SK-N-SH (cell line): ENCODE data around the gene OPN1LW.

ENCODE experiments used
- EP300 ChIP-seq, 2 experiments: IDR thresholded peaks; 2 replicates each; pipeline versions ENCODE4 v1.4.0 to v1.6.1; 2012; ENCODE audit warnings: borderline replicate concordance in 1 of 2, low read depth in 1 of 2, low read length in 1 of 2
- EZH2phosphoT487 ChIP-seq: fragments of 200-600 bp; sonication (generic); IDR thresholded peaks from 2 replicates; pipeline ENCODE4 v1.6.1; 2017; ENCODE audit warnings: low read depth, mixed run types, mild to moderate bottlenecking, antibody characterized with exemption, moderate library complexity, borderline replicate concordance
- GABPA ChIP-seq: IDR thresholded peaks from 2 replicates; pipeline ENCODE4 v1.4.0; 2012; ENCODE audit warnings: low read depth, mild to moderate bottlenecking
- NRF1 ChIP-seq: IDR thresholded peaks from 2 replicates; pipeline ENCODE4 v1.6.1; 2012; ENCODE audit warnings: low read depth, mild to moderate bottlenecking, low read length
- POLR2AphosphoS5 ChIP-seq: IDR thresholded peaks from 2 replicates; pipeline ENCODE4 v1.6.1; 2012; ENCODE audit warnings: low read depth, low read length
- RFX5 ChIP-seq: IDR thresholded peaks from 2 replicates; pipeline ENCODE4 v1.6.1; 2012; ENCODE audit warnings: mild to moderate bottlenecking, improper control_type of control experiment, low read length
- RXRA ChIP-seq: IDR thresholded peaks from 2 replicates; pipeline ENCODE4 v1.4.0; 2012; ENCODE audit warnings: low read depth, mild to moderate bottlenecking, borderline replicate concordance
- SMC3 ChIP-seq: IDR thresholded peaks from 2 replicates; pipeline ENCODE4 v1.6.1; 2012; ENCODE audit warnings: low read depth, low read length, improper control_type of control experiment
- YY1 ChIP-seq: IDR thresholded peaks from 2 replicates; pipeline ENCODE4 v1.4.0; 2012; ENCODE audit warnings: low read depth, mild to moderate bottlenecking
- TF ChIP-seq, protein P1 (sequence below): fragments of 200-600 bp; sonication (generic); IDR thresholded peaks from 2 replicates; pipeline ENCODE4 v1.6.1; 2017; ENCODE audit warnings: antibody characterized with exemption, mild to moderate bottlenecking, moderate library complexity
- TF ChIP-seq, protein P2 (sequence below): IDR thresholded peaks from 2 replicates; pipeline ENCODE4 v1.6.1; 2012; ENCODE audit warnings: mild to moderate bottlenecking, low read depth, low read length, moderate library complexity
- TF ChIP-seq, protein P3 (sequence below): IDR thresholded peaks from 2 replicates; pipeline ENCODE4; 2012
- TF ChIP-seq, protein P4 (sequence below): IDR thresholded peaks from 2 replicates; pipeline ENCODE4 v1.4.0; 2012; ENCODE audit warnings: low read depth

DNA sequence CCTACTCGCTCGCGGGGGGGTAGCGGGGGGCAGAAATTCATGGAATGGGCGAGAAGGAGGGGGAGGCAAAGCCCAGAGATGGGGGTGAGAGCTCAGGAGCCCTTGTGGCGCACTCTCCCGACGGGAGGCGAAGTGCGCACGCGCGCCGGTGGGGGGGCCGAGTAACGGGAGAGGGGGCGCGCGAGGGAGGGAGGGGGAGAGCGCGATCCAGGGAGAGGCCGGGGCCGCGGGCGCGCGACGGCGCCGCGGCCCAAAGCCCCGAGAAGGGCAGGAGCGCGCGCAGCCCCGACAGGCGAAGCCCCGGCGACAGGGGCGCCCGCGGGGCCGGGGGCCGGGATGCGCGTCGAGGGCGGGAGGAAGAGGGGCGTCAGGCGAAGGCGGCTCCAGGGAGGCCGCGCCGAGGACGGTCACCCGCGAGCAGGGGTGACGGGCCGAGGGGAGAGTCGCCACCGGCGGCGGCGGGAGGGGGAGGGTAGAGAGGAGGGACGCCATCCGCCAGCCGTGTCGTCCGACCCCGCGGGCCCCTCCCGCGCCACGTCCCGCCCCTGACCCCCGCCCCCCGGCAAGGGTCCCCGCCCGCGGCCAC is 46.9 kb upstream of the OPN1LW start:
- no peak for TF ChIP-seq RFX5
- TF ChIP-seq, protein P1, sequence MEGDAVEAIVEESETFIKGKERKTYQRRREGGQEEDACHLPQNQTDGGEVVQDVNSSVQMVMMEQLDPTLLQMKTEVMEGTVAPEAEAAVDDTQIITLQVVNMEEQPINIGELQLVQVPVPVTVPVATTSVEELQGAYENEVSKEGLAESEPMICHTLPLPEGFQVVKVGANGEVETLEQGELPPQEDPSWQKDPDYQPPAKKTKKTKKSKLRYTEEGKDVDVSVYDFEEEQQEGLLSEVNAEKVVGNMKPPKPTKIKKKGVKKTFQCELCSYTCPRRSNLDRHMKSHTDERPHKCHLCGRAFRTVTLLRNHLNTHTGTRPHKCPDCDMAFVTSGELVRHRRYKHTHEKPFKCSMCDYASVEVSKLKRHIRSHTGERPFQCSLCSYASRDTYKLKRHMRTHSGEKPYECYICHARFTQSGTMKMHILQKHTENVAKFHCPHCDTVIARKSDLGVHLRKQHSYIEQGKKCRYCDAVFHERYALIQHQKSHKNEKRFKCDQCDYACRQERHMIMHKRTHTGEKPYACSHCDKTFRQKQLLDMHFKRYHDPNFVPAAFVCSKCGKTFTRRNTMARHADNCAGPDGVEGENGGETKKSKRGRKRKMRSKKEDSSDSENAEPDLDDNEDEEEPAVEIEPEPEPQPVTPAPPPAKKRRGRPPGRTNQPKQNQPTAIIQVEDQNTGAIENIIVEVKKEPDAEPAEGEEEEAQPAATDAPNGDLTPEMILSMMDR, result no peak
- TF ChIP-seq, protein P2, sequence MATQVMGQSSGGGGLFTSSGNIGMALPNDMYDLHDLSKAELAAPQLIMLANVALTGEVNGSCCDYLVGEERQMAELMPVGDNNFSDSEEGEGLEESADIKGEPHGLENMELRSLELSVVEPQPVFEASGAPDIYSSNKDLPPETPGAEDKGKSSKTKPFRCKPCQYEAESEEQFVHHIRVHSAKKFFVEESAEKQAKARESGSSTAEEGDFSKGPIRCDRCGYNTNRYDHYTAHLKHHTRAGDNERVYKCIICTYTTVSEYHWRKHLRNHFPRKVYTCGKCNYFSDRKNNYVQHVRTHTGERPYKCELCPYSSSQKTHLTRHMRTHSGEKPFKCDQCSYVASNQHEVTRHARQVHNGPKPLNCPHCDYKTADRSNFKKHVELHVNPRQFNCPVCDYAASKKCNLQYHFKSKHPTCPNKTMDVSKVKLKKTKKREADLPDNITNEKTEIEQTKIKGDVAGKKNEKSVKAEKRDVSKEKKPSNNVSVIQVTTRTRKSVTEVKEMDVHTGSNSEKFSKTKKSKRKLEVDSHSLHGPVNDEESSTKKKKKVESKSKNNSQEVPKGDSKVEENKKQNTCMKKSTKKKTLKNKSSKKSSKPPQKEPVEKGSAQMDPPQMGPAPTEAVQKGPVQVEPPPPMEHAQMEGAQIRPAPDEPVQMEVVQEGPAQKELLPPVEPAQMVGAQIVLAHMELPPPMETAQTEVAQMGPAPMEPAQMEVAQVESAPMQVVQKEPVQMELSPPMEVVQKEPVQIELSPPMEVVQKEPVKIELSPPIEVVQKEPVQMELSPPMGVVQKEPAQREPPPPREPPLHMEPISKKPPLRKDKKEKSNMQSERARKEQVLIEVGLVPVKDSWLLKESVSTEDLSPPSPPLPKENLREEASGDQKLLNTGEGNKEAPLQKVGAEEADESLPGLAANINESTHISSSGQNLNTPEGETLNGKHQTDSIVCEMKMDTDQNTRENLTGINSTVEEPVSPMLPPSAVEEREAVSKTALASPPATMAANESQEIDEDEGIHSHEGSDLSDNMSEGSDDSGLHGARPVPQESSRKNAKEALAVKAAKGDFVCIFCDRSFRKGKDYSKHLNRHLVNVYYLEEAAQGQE, result no peak
- TF ChIP-seq SMC3, result no peak
- TF ChIP-seq, protein P3, sequence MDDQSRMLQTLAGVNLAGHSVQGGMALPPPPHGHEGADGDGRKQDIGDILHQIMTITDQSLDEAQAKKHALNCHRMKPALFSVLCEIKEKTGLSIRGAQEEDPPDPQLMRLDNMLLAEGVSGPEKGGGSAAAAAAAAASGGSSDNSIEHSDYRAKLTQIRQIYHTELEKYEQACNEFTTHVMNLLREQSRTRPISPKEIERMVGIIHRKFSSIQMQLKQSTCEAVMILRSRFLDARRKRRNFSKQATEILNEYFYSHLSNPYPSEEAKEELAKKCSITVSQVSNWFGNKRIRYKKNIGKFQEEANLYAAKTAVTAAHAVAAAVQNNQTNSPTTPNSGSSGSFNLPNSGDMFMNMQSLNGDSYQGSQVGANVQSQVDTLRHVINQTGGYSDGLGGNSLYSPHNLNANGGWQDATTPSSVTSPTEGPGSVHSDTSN, result no peak
- TF ChIP-seq YY1, result no peak; the same call in 1 of the 2 replicates
- no peak for TF ChIP-seq GABPA
- TF ChIP-seq, protein P4, sequence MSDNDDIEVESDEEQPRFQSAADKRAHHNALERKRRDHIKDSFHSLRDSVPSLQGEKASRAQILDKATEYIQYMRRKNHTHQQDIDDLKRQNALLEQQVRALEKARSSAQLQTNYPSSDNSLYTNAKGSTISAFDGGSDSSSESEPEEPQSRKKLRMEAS, result no peak
- TF ChIP-seq POLR2AphosphoS5, result no peak
- no peak for TF ChIP-seq EP300 (IDR thresholded peaks at IDR 0.05; ENCODE audit: borderline replicate concordance in 1 of 2, low read depth in 1 of 2, low read length in 1 of 2)
- TF ChIP-seq NRF1, result peak; percentile 50; the same call in 1 of the 2 replicates
- no peak for TF ChIP-seq EZH2phosphoT487
- no peak for TF ChIP-seq RXRA
